Activated effector memory CD4-positive, alpha-beta T cell treated with Interleukin-2 at 50 U/mL for 16 hours (primary cell): ENCODE results near the gene TAF9B.
"Not testable (repeated sequence)": the region's sequence is repeated elsewhere in the genome, so short reads cannot be mapped to it uniquely, and the experiment has no call there.

Source experiments
- DNase-seq: peaks from one replicate; pipeline ENCODE4 v3.0.0-alpha.2; 2020

The TAF9B gene

GRCh38 chrX:78139160-78140123, at the start of gene TAF9B:
TAF9B (minus strand) TSS chrX:78139650; CDS start chrX:78139611, 39 bp downstream.
- DNase-seq: peak; percentile 79

GRCh38 chrX:78182881-78183280, 43.4 kb upstream of the TAF9B start:
- DNase-seq: no peak

- no peak for DNase-seq
These were observed 41.9 kb upstream of the TAF9B start for GRCh38 chrX:78181307-78181706.

- DNase-seq: no peak
These were observed 28.6 kb upstream of the TAF9B start for GRCh38 chrX:78168065-78168464.

GRCh38 chrX:78165425-78165824, 26.0 kb upstream of the TAF9B start:
- no peak for DNase-seq

GRCh38 chrX:78163175-78163574, 23.7 kb upstream of the TAF9B start:
- DNase-seq: not testable (repeated sequence)

GRCh38 chrX:78160711-78161110, 21.3 kb upstream of the TAF9B start:
- not testable (repeated sequence) for DNase-seq

GRCh38 chrX:78157846-78158245, 18.4 kb upstream of the TAF9B start:
- not testable (repeated sequence) for DNase-seq

- DNase-seq: peak; percentile 2
These were observed 17.9 kb upstream of the TAF9B start for GRCh38 chrX:78157373-78157772.

GRCh38 chrX:78147002-78147540, 7.6 kb upstream of the TAF9B start:
- DNase-seq: not testable (repeated sequence)

- DNase-seq: no peak
These were observed 756 bp upstream of the TAF9B start for GRCh38 chrX:78140206-78140605.

GRCh38 chrX:78133238-78133960, 6.1 kb downstream of the TAF9B start:
- DNase-seq: no peak

GRCh38 chrX:78131117-78131516, 8.3 kb downstream of the TAF9B start:
- no peak for DNase-seq

- no peak for DNase-seq
These were observed 9.1 kb downstream of the TAF9B start for GRCh38 chrX:78130396-78130795.

GRCh38 chrX:78129714-78130113, 9.7 kb downstream of the TAF9B start:
- DNase-seq: no peak

GRCh38 chrX:78125781-78126180, 13.7 kb downstream of the TAF9B start:
- not testable (repeated sequence) for DNase-seq

- DNase-seq: no peak
These were observed 14.3 kb downstream of the TAF9B start for GRCh38 chrX:78125148-78125547.

GRCh38 chrX:78124307-78124706, 15.1 kb downstream of the TAF9B start:
- no peak for DNase-seq

GRCh38 chrX:78123190-78123589, 16.3 kb downstream of the TAF9B start:
- DNase-seq: no peak

- DNase-seq: no peak
These were observed 19.8 kb downstream of the TAF9B start for GRCh38 chrX:78119521-78120227.

- no peak for DNase-seq
These were observed 20.8 kb downstream of the TAF9B start for GRCh38 chrX:78118628-78119027.

GRCh38 chrX:78116766-78117165, 22.7 kb downstream of the TAF9B start:
- DNase-seq: no peak

GRCh38 chrX:78116365-78116764, 23.1 kb downstream of the TAF9B start:
- DNase-seq: no peak
